SK-N-SH treated with all-trans-retinoic acid at 6 μM for 48 hours (cell line): Measurements from ENCODE around the gene PCDHA12.

ENCODE experiments used
- ATAC-seq: fragments of 200-7000 bp; cut with Tn5 transposase; 3 replicates; pipeline ENCODE4 v1.9.1; 2020; ENCODE audit warnings: mild to moderate bottlenecking, moderate library complexity
- ARNTL ChIP-seq: fragments of 450-650 bp; formaldehyde crosslinking; IDR thresholded peaks from 2 replicates; pipeline ENCODE4 v1.5.0; 2020; ENCODE audit warnings: low read depth, mild to moderate bottlenecking, moderate library complexity, borderline replicate concordance
- BACH2 ChIP-seq: fragments of 250-450 bp; sonication (Bioruptor Pico); IDR thresholded peaks from 2 replicates; pipeline ENCODE4 v1.9.0; 2021; ENCODE audit warnings: mild to moderate bottlenecking, borderline replicate concordance
- CREB5 ChIP-seq: fragments of 250-450 bp; sonication (Bioruptor Pico); IDR thresholded peaks from 2 replicates; pipeline ENCODE4 v1.5.1; 2020; ENCODE audit warnings: low read depth, mild to moderate bottlenecking, moderate library complexity
- CSRNP3 ChIP-seq: fragments of 250-450 bp; sonication (Bioruptor Pico); IDR thresholded peaks from 2 replicates; pipeline ENCODE4 v1.5.1; 2021; ENCODE audit warnings: mild to moderate bottlenecking, moderate library complexity
- ESRRG ChIP-seq: fragments of 250-450 bp; sonication (Bioruptor Pico); IDR thresholded peaks from 2 replicates; pipeline ENCODE4 v1.6.1; 2021; ENCODE audit warnings: mild to moderate bottlenecking
- GLIS3 ChIP-seq: fragments of 250-450 bp; sonication (Bioruptor Pico); IDR thresholded peaks from 2 replicates; pipeline ENCODE4 v1.5.0; 2020; ENCODE audit warnings: mild to moderate bottlenecking, moderate library complexity
- ISL1 ChIP-seq: fragments of 250-450 bp; sonication (Bioruptor Pico); IDR thresholded peaks from 2 replicates; pipeline ENCODE4 v2.1.2; 2022; ENCODE audit warnings: mild to moderate bottlenecking, moderate library complexity
- OSR1 ChIP-seq: fragments of 250-450 bp; sonication (Bioruptor Pico); IDR thresholded peaks from 2 replicates; pipeline ENCODE4 v1.8.0; 2022; ENCODE audit warnings: moderate library complexity, mild to moderate bottlenecking, inconsistent platforms
- PATZ1 ChIP-seq: fragments of 250-450 bp; sonication (Bioruptor Pico); IDR thresholded peaks from 2 replicates; pipeline ENCODE4 v1.8.0; 2020; ENCODE audit warnings: mild to moderate bottlenecking, moderate library complexity, borderline replicate concordance
- POU6F1 ChIP-seq: fragments of 250-450 bp; sonication (Bioruptor Pico); IDR thresholded peaks from 2 replicates; pipeline ENCODE4 v1.8.0; 2021; ENCODE audit warnings: low read depth, mild to moderate bottlenecking, moderate library complexity, borderline replicate concordance
- PPARA ChIP-seq: fragments of 250-450 bp; sonication (Bioruptor Pico); IDR thresholded peaks from 2 replicates; pipeline ENCODE4 v1.5.0; 2020; ENCODE audit warnings: mild to moderate bottlenecking, borderline replicate concordance
- RARB ChIP-seq: fragments of 250-450 bp; sonication (Bioruptor Pico); IDR thresholded peaks from 2 replicates; pipeline ENCODE4 v1.8.0; 2021; ENCODE audit warnings: mild to moderate bottlenecking, moderate library complexity
- TCF4 ChIP-seq: fragments of 250-450 bp; sonication (Bioruptor Pico); IDR thresholded peaks from 2 replicates; pipeline ENCODE4 v1.8.0; 2021; ENCODE audit warnings: mild to moderate bottlenecking, moderate library complexity, borderline replicate concordance
- TOX ChIP-seq: fragments of 250-450 bp; sonication (Bioruptor Pico); IDR thresholded peaks from 2 replicates; pipeline ENCODE4 v1.8.0; 2021; ENCODE audit warnings: mild to moderate bottlenecking, moderate library complexity, borderline replicate concordance
- TSHZ2 ChIP-seq: fragments of 250-450 bp; sonication (Bioruptor Pico); IDR thresholded peaks from 2 replicates; pipeline ENCODE4 v1.5.0; 2020; ENCODE audit warnings: mild to moderate bottlenecking, moderate library complexity
- ZC3H10 ChIP-seq: fragments of 250-450 bp; sonication (Bioruptor Pico); IDR thresholded peaks from 2 replicates; pipeline ENCODE4 v1.5.1; 2021; ENCODE audit warnings: mild to moderate bottlenecking, moderate library complexity
- ZFP3 ChIP-seq: fragments of 250-450 bp; sonication (Bioruptor Pico); IDR thresholded peaks from 2 replicates; pipeline ENCODE4 v1.5.0; 2020; ENCODE audit warnings: mild to moderate bottlenecking, moderate library complexity
- ZFP30 ChIP-seq: fragments of 450-650 bp; formaldehyde crosslinking; IDR thresholded peaks from 2 replicates; pipeline ENCODE4 v1.5.0; 2022; ENCODE audit warnings: mild to moderate bottlenecking, moderate library complexity
- ZNF70 ChIP-seq: fragments of 450-650 bp; formaldehyde crosslinking; IDR thresholded peaks from 2 replicates; pipeline ENCODE4 v1.5.0; 2020; ENCODE audit warnings: mild to moderate bottlenecking, moderate library complexity
- ZNF8 ChIP-seq: fragments of 450-650 bp; formaldehyde crosslinking; IDR thresholded peaks from 2 replicates; pipeline ENCODE4 v1.5.0; 2020; ENCODE audit warnings: mild to moderate bottlenecking, moderate library complexity

The PCDHA12 gene

GRCh38 chr5:140855772-140856674 lies 19.1 kb upstream of the PCDHA12 start, which contains the start of gene PCDHA10:
TSS of gene PCDHA10 (plus strand) at chr5:140855897. CDS start at chr5:140856049, 152 bp downstream.
- no peak for ATAC-seq
- TF ChIP-seq CSRNP3 (no peak), ARNTL (CRISPR knock-in tag) (no peak), ZFP30 (no peak), ESRRG (CRISPR knock-in tag) (no peak), ISL1 (CRISPR knock-in tag) (no peak), TOX (CRISPR knock-in tag) (no peak)

GRCh38 chr5:140857177-140857986 lies 17.7 kb upstream of the PCDHA12 start:
- ATAC-seq: no peak

More at GRCh38 chr5:140857177-140857986, 17.7 kb upstream of the PCDHA12 start:
- TF ChIP-seq PPARA (CRISPR knock-in tag) (no peak), CREB5 (CRISPR knock-in tag) (no peak), TSHZ2 (CRISPR knock-in tag) (no peak), ZFP30 (no peak), CSRNP3 (no peak), ZFP3 (CRISPR knock-in tag) (no peak), BACH2 (CRISPR knock-in tag) (no peak), RARB (no peak), ZC3H10 (CRISPR knock-in tag) (no peak), GLIS3 (CRISPR knock-in tag) (no peak), TCF4 (CRISPR knock-in tag) (no peak), TOX (CRISPR knock-in tag) (no peak), POU6F1 (CRISPR knock-in tag) (no peak), ZNF8 (CRISPR knock-in tag) (no peak), ARNTL (CRISPR knock-in tag) (no peak), ZNF70 (no peak), OSR1 (CRISPR knock-in tag) (no peak), ESRRG (CRISPR knock-in tag) (no peak), PATZ1 (CRISPR knock-in tag) (no peak)
